ENCODE results near the gene FOXC1. TPM values are rescaled to one million over a fixed set of nuclear protein-coding genes. Genes with fewer than 3 reads are reported as not detected.

Gene FOXC1
- total RNA-seq, 1 experiment from 2014 or later = 16.5 TPM

GRCh38 chr6:1597121-1597744, 12.5 kb upstream of the FOXC1 start:
- Mint-ChIP-seq H3K36me3 (ENCODE audit: insufficient read depth, unreplicated experiment) (no peaks in the 10 kb centered on the region), H3K27ac (ENCODE audit: unreplicated experiment) (peak overlapping the region; percentile 8), H3K27me3 (ENCODE audit: unreplicated experiment) (peaks cover 24% of the 10 kb centered on the region), H3K4me3 (ENCODE audit: low read depth, unreplicated experiment) (peak overlapping the region; percentile 45), H3K4me1 (ENCODE audit: low read depth, unreplicated experiment) (peaks cover 21% of the 10 kb centered on the region), H3K9me3 (ENCODE audit: low read depth, unreplicated experiment) (no peaks in the 10 kb centered on the region)
- no TSS peak for BruUV-seq (replicated peaks)
- intact Hi-C loops (cut with micrococcal nuclease; ENCODE audit: unreplicated experiment) = loop anchor here (2.0 to 5.0 kb wide), 4 partner anchors 600 to 1098 kb away; no protein-coding TSS in a partner anchor
- DNase-seq = no peak
- CTCF ChIA-PET = interaction anchor here (0.6 to 2.6 kb wide), 5 partner anchors 506 to 1156 kb away, joined by 3 to 13 read pairs (median 4); no protein-coding TSS in a partner anchor
- no peak for TF ChIP-seq CTCF (IDR thresholded peaks at IDR 0.05; ENCODE audit: unreplicated experiment)

- H3K4me3 Mint-ChIP-seq (ENCODE audit: low read depth, unreplicated experiment) = peak overlapping the region; percentile 45
- DNase-seq = no peak
- no peaks in the 10 kb centered on the region for H3K9me3 Mint-ChIP-seq (ENCODE audit: low read depth, unreplicated experiment)
- H3K27me3 Mint-ChIP-seq (ENCODE audit: unreplicated experiment) = peaks cover 18% of the 10 kb centered on the region
- no peaks in the 10 kb centered on the region for H3K36me3 Mint-ChIP-seq (ENCODE audit: insufficient read depth, unreplicated experiment)
- TF ChIP-seq CTCF (IDR thresholded peaks at IDR 0.05; ENCODE audit: unreplicated experiment) = no peak
- BruUV-seq (replicated peaks) = no TSS peak
- intact Hi-C loops (cut with micrococcal nuclease; ENCODE audit: unreplicated experiment) = loop anchor here (2.0 to 5.0 kb wide), 4 partner anchors 599 to 1097 kb away; no protein-coding TSS in a partner anchor
- CTCF ChIA-PET = interaction anchor here (0.6 to 2.6 kb wide), 6 partner anchors 89 to 1157 kb away, joined by 3 to 13 read pairs (median 4); no protein-coding TSS in a partner anchor
- peaks cover 21% of the 10 kb centered on the region for H3K4me1 Mint-ChIP-seq (ENCODE audit: low read depth, unreplicated experiment)
- H3K27ac Mint-ChIP-seq (ENCODE audit: unreplicated experiment) = peak overlapping the region; percentile 8
These were observed 11.8 kb upstream of the FOXC1 start for GRCh38 chr6:1597924-1598323.

- intact Hi-C loops (cut with micrococcal nuclease; ENCODE audit: unreplicated experiment) = loop anchor here (5.0 kb wide), 2 partner anchors 754 to 1034 kb away; no protein-coding TSS in a partner anchor
- Mint-ChIP-seq H3K9me3 (ENCODE audit: low read depth, unreplicated experiment) (no peaks in the 10 kb centered on the region), H3K27me3 (ENCODE audit: unreplicated experiment) (peaks cover 12% of the 10 kb centered on the region), H3K27ac (ENCODE audit: unreplicated experiment) (peak overlapping the region; percentile 8), H3K4me3 (ENCODE audit: low read depth, unreplicated experiment) (no peak overlapping the region), H3K36me3 (ENCODE audit: insufficient read depth, unreplicated experiment) (no peaks in the 10 kb centered on the region), H3K4me1 (ENCODE audit: low read depth, unreplicated experiment) (peaks cover 21% of the 10 kb centered on the region)
- CTCF ChIA-PET = interaction anchor here (0.6 to 2.6 kb wide), 3 partner anchors 88 to 610 kb away, joined by 4 to 13 read pairs (median 8); no protein-coding TSS in a partner anchor
- no TSS peak for BruUV-seq (replicated peaks)
- no peak for DNase-seq
- no peak for TF ChIP-seq CTCF (IDR thresholded peaks at IDR 0.05; ENCODE audit: unreplicated experiment)
These were observed 11.3 kb upstream of the FOXC1 start for GRCh38 chr6:1598433-1598832.

- no peaks in the 10 kb centered on the region for H3K9me3 Mint-ChIP-seq (ENCODE audit: low read depth, unreplicated experiment)
- no peak for TF ChIP-seq CTCF (IDR thresholded peaks at IDR 0.05; ENCODE audit: unreplicated experiment)
- H3K27ac Mint-ChIP-seq (ENCODE audit: unreplicated experiment) = no peak overlapping the region
- BruUV-seq (replicated peaks) = no TSS peak
- intact Hi-C loops (cut with micrococcal nuclease; ENCODE audit: unreplicated experiment) = loop anchor here (5.0 kb wide), 2 partner anchors 753 to 1033 kb away; no protein-coding TSS in a partner anchor
- CTCF ChIA-PET = interaction anchor here (2.5 kb wide), 1 partner anchor 505 kb away, joined by 13 read pairs; no protein-coding TSS in a partner anchor
- no peak for DNase-seq
- H3K36me3 Mint-ChIP-seq (ENCODE audit: insufficient read depth, unreplicated experiment) = no peaks in the 10 kb centered on the region
- no peak overlapping the region for H3K4me3 Mint-ChIP-seq (ENCODE audit: low read depth, unreplicated experiment)
- H3K4me1 Mint-ChIP-seq (ENCODE audit: low read depth, unreplicated experiment) = peaks cover 21% of the 10 kb centered on the region
- peaks cover 8% of the 10 kb centered on the region for H3K27me3 Mint-ChIP-seq (ENCODE audit: unreplicated experiment)
These were observed 10.8 kb upstream of the FOXC1 start for GRCh38 chr6:1598886-1599285.
